IMR-90 (cell line): ENCODE results near the gene FOXL3. TPM values are rescaled to one million over a fixed set of nuclear protein-coding genes. Genes with fewer than 3 reads are reported as not detected.

Source experiments
- ATAC-seq: fragments of 200-7000 bp; cut with Tn5 transposase; 2 replicates; pipeline ENCODE4 v1.9.1; 2020; ENCODE audit warnings: low read depth, mild to moderate bottlenecking, moderate library complexity
- BruUV-seq: library from RNA; stranded (reverse); fragments of 400-500 nt; replicated peaks from 2 replicates; lab custom pipeline; 2021; lab: Mats Ljungman, UMichigan
- CTCF ChIA-PET: fragments of 300-600 bp; formaldehyde crosslinking; extraction: SDS; loops from one replicate; lab custom pipeline; 2021; ENCODE audit warnings: antibody characterized with exemption; lab: Yijun Ruan, JAX
- POLR2A ChIA-PET: fragments of 300-600 bp; sonication (Branson Sonifier 250); formaldehyde crosslinking; loops from one replicate; lab custom pipeline; 2022; ENCODE audit warnings: antibody characterized with exemption; ENCODE audit not compliant: unreplicated experiment; lab: Charles Lee
- DNase-seq: peaks from one replicate; pipeline ENCODE4 v3.0.0; 2013
- H2AFZ ChIP-seq: replicated peaks from 2 replicates; pipeline ENCODE3; 2013; ENCODE audit warnings: low read length, mild to moderate bottlenecking; ENCODE audit not compliant: poor library complexity
- H2AK5ac ChIP-seq: 2 replicates; pipeline ENCODE4 v1.6.1; 2013; ENCODE audit warnings: low read depth, low read length, inconsistent platforms
- H2AK9ac ChIP-seq: replicated peaks from 2 replicates; pipeline ENCODE3; 2013; ENCODE audit warnings: mild to moderate bottlenecking, low read depth, low read length, moderate library complexity; ENCODE audit not compliant: poor library complexity
- H2BK120ac ChIP-seq: 2 replicates; pipeline ENCODE4 v1.6.1; 2013; ENCODE audit warnings: low read depth, low read length, inconsistent platforms
- H2BK15ac ChIP-seq: 3 replicates; pipeline ENCODE4 v1.6.1; 2013; ENCODE audit warnings: low read depth, low read length, inconsistent platforms
- H2BK20ac ChIP-seq: 2 replicates; pipeline ENCODE4 v1.6.1; 2013; ENCODE audit warnings: low read depth, mild to moderate bottlenecking, inconsistent platforms, low read length, moderate library complexity
- H2BK5ac ChIP-seq: 2 replicates; pipeline ENCODE4 v1.6.1; 2013; ENCODE audit warnings: mild to moderate bottlenecking, low read depth, low read length, inconsistent platforms; ENCODE audit not compliant: poor library complexity, severe bottlenecking
- H3K14ac ChIP-seq: replicated peaks from 2 replicates; pipeline ENCODE4 v1.6.1; 2013; ENCODE audit warnings: low read depth, low read length, inconsistent platforms
- H3K18ac ChIP-seq: 2 replicates; pipeline ENCODE4 v1.6.1; 2013; ENCODE audit warnings: low read depth, low read length, control low read depth
- H3K23ac ChIP-seq: 2 replicates; pipeline ENCODE4 v1.6.1; 2013; ENCODE audit warnings: low read depth, low read length, inconsistent platforms
- H3K27ac ChIP-seq: 2 replicates; pipeline ENCODE4 v1.5.1; 2013; ENCODE audit warnings: mild to moderate bottlenecking, control low read depth, low read length; ENCODE audit not compliant: insufficient read depth
- H3K27me3 ChIP-seq: 2 replicates; pipeline ENCODE4 v1.6.1; 2013; ENCODE audit warnings: low read length; ENCODE audit not compliant: control insufficient read depth, insufficient read depth
- H3K36me3 ChIP-seq: 2 replicates; pipeline ENCODE4 v1.6.1; 2013; ENCODE audit warnings: low read length, mixed read lengths; ENCODE audit not compliant: control insufficient read depth, insufficient read depth
- H3K4ac ChIP-seq: 2 replicates; pipeline ENCODE4 v1.6.1; 2013; ENCODE audit warnings: low read depth, low read length, inconsistent platforms
- H3K4me1 ChIP-seq: 2 replicates; pipeline ENCODE4 v1.6.1; 2013; ENCODE audit warnings: low read length, mixed read lengths; ENCODE audit not compliant: control insufficient read depth, insufficient read depth
- H3K4me2 ChIP-seq: 2 replicates; pipeline ENCODE4 v1.6.1; 2013; ENCODE audit warnings: low read depth, mild to moderate bottlenecking, control low read depth, low read length, moderate library complexity
- H3K4me3 ChIP-seq: 2 replicates; pipeline ENCODE4 v1.5.1; 2013; ENCODE audit warnings: low read depth, mild to moderate bottlenecking, control low read depth, low read length, moderate library complexity; ENCODE audit not compliant: insufficient read depth
- H3K56ac ChIP-seq: 2 replicates; pipeline ENCODE4 v1.6.1; 2013; ENCODE audit warnings: low read length, inconsistent platforms; ENCODE audit not compliant: insufficient read depth; ENCODE audit errors: extremely low read depth
- H3K79me1 ChIP-seq, 2 experiments: 2 replicates each; pipeline ENCODE4 v1.6.1; 2013; ENCODE audit warnings: low read length in 2 of 2, inconsistent platforms in 1 of 2, low read depth in 1 of 2
- H3K9ac ChIP-seq: 2 replicates; pipeline ENCODE4 v1.6.1; 2013; ENCODE audit warnings: low read depth, low read length, control low read depth
- H3K9me1 ChIP-seq: 2 replicates; pipeline ENCODE4 v1.6.1; 2013; ENCODE audit warnings: low read length, inconsistent platforms; ENCODE audit not compliant: insufficient read depth
- H3K9me3 ChIP-seq: 2 replicates; pipeline ENCODE4 v1.6.1; 2013; ENCODE audit warnings: low read length; ENCODE audit not compliant: control insufficient read depth, insufficient read depth
- H4K20me1 ChIP-seq: 2 replicates; pipeline ENCODE4 v1.6.1; 2013; ENCODE audit warnings: low read length, inconsistent platforms; ENCODE audit not compliant: insufficient read depth
- H4K5ac ChIP-seq: 2 replicates; pipeline ENCODE4 v1.6.1; 2013; ENCODE audit warnings: mild to moderate bottlenecking, low read depth, low read length, control low read depth
- H4K8ac ChIP-seq, 2 experiments: 2 replicates each; pipeline ENCODE4 v1.6.1; 2013; ENCODE audit warnings: low read depth in 2 of 2, low read length in 2 of 2, control low read depth in 1 of 2, inconsistent platforms in 1 of 2
- H4K91ac ChIP-seq: 2 replicates; pipeline ENCODE4 v1.6.1; 2013; ENCODE audit warnings: low read depth, low read length, inconsistent platforms; ENCODE audit not compliant: insufficient read depth
- BHLHE40 ChIP-seq: fragments of 150-350 bp; IDR thresholded peaks from 2 replicates; pipeline ENCODE4 v1.6.1; 2016; ENCODE audit warnings: mild to moderate bottlenecking, low read depth, low read length
- ELK1 ChIP-seq: fragments of 150-350 bp; IDR thresholded peaks from 2 replicates; pipeline ENCODE4 v1.6.1; 2016; ENCODE audit warnings: low read depth, mild to moderate bottlenecking, low read length, moderate library complexity, borderline replicate concordance
- FOS ChIP-seq: fragments of 150-350 bp; IDR thresholded peaks from 2 replicates; pipeline ENCODE4 v1.6.1; 2016; ENCODE audit warnings: low read depth, low read length
- MAZ ChIP-seq: IDR thresholded peaks from 2 replicates; pipeline ENCODE4 v1.6.1; 2012; ENCODE audit warnings: low read depth, mild to moderate bottlenecking, low read length, improper control_type of control experiment, moderate library complexity, borderline replicate concordance
- NFE2L2 ChIP-seq: fragments of 150-350 bp; IDR thresholded peaks from 2 replicates; pipeline ENCODE4 v1.6.1; 2016; ENCODE audit warnings: low read depth, mild to moderate bottlenecking, low read length
- RAD21 ChIP-seq: IDR thresholded peaks from 2 replicates; pipeline ENCODE4 v1.6.1; 2012; ENCODE audit warnings: low read length, improper control_type of control experiment
- RCOR1 ChIP-seq: IDR thresholded peaks from 2 replicates; pipeline ENCODE4 v1.6.1; 2012; ENCODE audit warnings: mild to moderate bottlenecking, low read length, improper control_type of control experiment; ENCODE audit not compliant: insufficient replicate concordance
- WGBS, 2 experiments: methylation state at CpG; one replicate each; pipeline versions ENCODE4 v1.1.5 to v1.1.7; 2013; ENCODE audit warnings: missing lambda C conversion rate in 2 of 2; ENCODE audit not compliant: insufficient read length in 1 of 2; ENCODE audit errors: extremely low coverage in 2 of 2; 5-methylcytosine and 5-hydroxymethylcytosine counted together
- dilution Hi-C: fragments of 300-500 bp; cut with HindIII; formaldehyde crosslinking; loops from one replicate; pipeline ENCODE4 v1.14.3; 2018; ENCODE audit warnings: low sequenced_read_pairs; ENCODE audit not compliant: unreplicated experiment
- in situ Hi-C: fragments of 300-500 bp; cut with MboI; formaldehyde crosslinking; loops from 3 replicates; pipeline ENCODE4 v1.14.3; 2019; ENCODE audit warnings: low sequenced_read_pairs, inconsistent platforms, mixed read lengths
- intact Hi-C: fragments of 100-400 bp; cut with micrococcal nuclease; formaldehyde crosslinking; loops from 2 replicates; pipeline ENCODE4 v1.10.0; 2022
- polyA plus RNA-seq, 3 experiments: library from polyadenylated mRNA; depleted of rRNA; stranded (reverse); fragments of >200 nt; gene quantifications; 2 replicates each; pipeline ENCODE4 v1.2.3, GENCODE V29; 2012; ENCODE audit warnings: low replicate concordance in 1 of 3
- total RNA-seq: library from RNA; depleted of rRNA; stranded (reverse); fragments of >200 nt; gene quantifications from 2 replicates; pipeline ENCODE4 v1.2.3, GENCODE V29; 2012

Gene FOXL3
- total and polyA plus RNA-seq, 2 of the 4 experiments (the other 2 are of a cell fraction), result not detected

GRCh38 chr7:298743-299142 lies 8.8 kb downstream of the FOXL3 start:
- H2AK9ac ChIP-seq, result no peak overlapping the region
- WGBS, 2 experiments, result no CpG with 5 or more reads among the region's 13 CpGs
- H4K8ac ChIP-seq, result no peak overlapping the region
- DNase-seq (no peak), ATAC-seq (no peak)
- no peak overlapping the region for H3K23ac ChIP-seq
- H2AFZ ChIP-seq, result no peak overlapping the region
- intact Hi-C loops, result no loop called here
- H4K20me1 ChIP-seq, result no peaks in the 10 kb centered on the region
- BruUV-seq, result no TSS peak
- H3K18ac ChIP-seq, result no peak overlapping the region
- no peak overlapping the region for H3K4ac ChIP-seq
- CTCF ChIA-PET, result no interaction called here
- H2AK5ac ChIP-seq, result no peak overlapping the region
- TF ChIP-seq MAZ (no peak), BHLHE40 (no peak), ELK1 (no peak), NFE2L2 (no peak), RCOR1 (no peak), RAD21 (no peak), FOS (no peak)
- no peaks in the 10 kb centered on the region for H3K79me1 ChIP-seq
- POLR2A ChIA-PET, result no interaction called here
- H2BK5ac ChIP-seq, result no peak overlapping the region
- no peak overlapping the region for H3K27ac ChIP-seq
- no peak overlapping the region for H4K91ac ChIP-seq
- dilution Hi-C loops, result no loop called here
- H3K56ac ChIP-seq, result no peak overlapping the region
- no peak overlapping the region for H2BK120ac ChIP-seq
- peaks cover 41% of the 10 kb centered on the region for H3K27me3 ChIP-seq
- no peak overlapping the region for H3K4me2 ChIP-seq
- in situ Hi-C loops, result no loop called here
- no peaks in the 10 kb centered on the region for H3K36me3 ChIP-seq
- H3K9me3 ChIP-seq, result no peaks in the 10 kb centered on the region
- H3K4me3 ChIP-seq, result no peak overlapping the region
- no peak overlapping the region for H2BK20ac ChIP-seq
- no peak overlapping the region for H4K5ac ChIP-seq
- no peak overlapping the region for H3K9ac ChIP-seq
- H2BK15ac ChIP-seq, result no peak overlapping the region
- no peaks in the 10 kb centered on the region for H3K4me1 ChIP-seq
- H3K9me1 ChIP-seq, result no peaks in the 10 kb centered on the region
- H3K14ac ChIP-seq, result no peak overlapping the region
